Measurements from ENCODE around the gene DDX41. TPM values are rescaled to one million over a fixed set of nuclear protein-coding genes. Genes with fewer than 3 reads are reported as not detected.

DDX41 gene
- total and polyA plus RNA-seq, 10 of the 15 experiments (the other 5 are each of a cell fraction or from before 2014, with no cell fraction given), result 32.7 to 215 (median 93.6) TPM

DNA sequence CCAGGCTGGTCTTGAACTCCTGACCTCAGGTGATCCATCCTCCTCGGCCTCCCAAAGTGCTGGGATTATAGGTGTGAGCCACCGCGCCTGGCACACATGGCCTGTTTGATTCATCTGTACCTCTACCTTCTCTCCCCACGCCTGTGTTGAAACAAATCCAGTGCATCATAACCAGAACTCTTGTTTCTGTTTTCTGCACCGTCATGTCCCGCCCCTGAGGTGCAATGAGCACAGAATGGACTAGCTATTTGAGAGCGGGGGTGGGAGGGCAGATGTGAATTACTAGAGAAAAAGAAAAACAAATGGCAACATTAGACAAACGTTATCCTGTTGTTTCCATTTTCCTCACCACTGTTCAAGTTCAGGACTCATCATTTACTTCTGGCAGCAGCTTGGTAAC lies 48.3 kb upstream of the DDX41 start:
- no peaks in the 10 kb centered on the region; the same call in 2 of the 3 replicates for H3K9me3 ChIP-seq (replicated peaks; ENCODE audit: control insufficient read depth, insufficient read depth, low read length)
- no peak overlapping the region for H3K4me3 ChIP-seq
- WGBS (ENCODE audit: insufficient coverage, insufficient replicate concordance, low lambda C conversion rate, missing lambda C conversion rate), result 33% methylated on average over 8 of the region's 8 CpGs
- ChIA-PET CTCF (interaction anchor here (0.6 kb wide), 1 partner anchor 545 kb away, joined by 3 read pairs; no protein-coding TSS in a partner anchor), SMC1A (ENCODE audit: uncharacterized antibody, unreplicated experiment) (interaction anchor here (0.6 kb wide), 1 partner anchor 527 kb away, joined by 3 read pairs; no protein-coding TSS in a partner anchor), POLR2A (interaction anchor here (0.7 kb wide), 1 partner anchor 21 kb away, joined by 8 read pairs; no protein-coding TSS in a partner anchor), RAD21 (ENCODE audit: unreplicated experiment) (no interaction called here)
- FAIRE-seq (no peak), ATAC-seq (no peak), DNase-seq (ENCODE audit: low read depth, low spot score) (no peak)
- H3K9ac ChIP-seq (ENCODE audit: control insufficient read depth, insufficient read depth, low read length), result no peak overlapping the region
- no peaks in the 10 kb centered on the region for H3K36me3 ChIP-seq (ENCODE audit: control insufficient read depth in 2 of 2, insufficient read depth in 2 of 2, low read length in 1 of 2)
- in situ Hi-C loops (cut with MboI) (no loop called here), intact Hi-C loops (cut with micrococcal nuclease; ENCODE audit: unreplicated experiment) (no loop called here)
- no peak overlapping the region for H3K4me2 ChIP-seq (ENCODE audit: control insufficient read depth, insufficient read depth)
- no peaks in the 10 kb centered on the region for H3K79me2 ChIP-seq (ENCODE audit: control insufficient read depth, insufficient read depth, low read length)
- BruUV-seq (replicated peaks), result no TSS peak
- no peaks in the 10 kb centered on the region for H4K20me1 ChIP-seq (ENCODE audit: control insufficient read depth, insufficient read depth)
- H2AFZ ChIP-seq (ENCODE audit: control insufficient read depth, low read depth, low read length), result no peak overlapping the region
- no peaks in the 10 kb centered on the region for H3K27me3 ChIP-seq (replicated peaks in 1 of 2; ENCODE audit: control insufficient read depth in 2 of 2, insufficient read depth in 2 of 2, low read length in 1 of 2)
- no peak overlapping the region for H3K27ac ChIP-seq (ENCODE audit: control insufficient read depth, insufficient read depth)
- no peaks in the 10 kb centered on the region for H3K4me1 ChIP-seq (ENCODE audit: control insufficient read depth, insufficient read depth, low read length)
- TF ChIP-seq YY1 (IDR thresholded peaks at IDR 0.05; ENCODE audit: low read depth, low read length), result no peak
- TF ChIP-seq EED (IDR thresholded peaks at IDR 0.05; ENCODE audit: low read depth), result no peak
- no peak for TF ChIP-seq NFXL1 (IDR thresholded peaks at IDR 0.05; ENCODE audit: borderline replicate concordance)
- no peak for TF ChIP-seq CREB1 (IDR thresholded peaks at IDR 0.05; ENCODE audit: low read depth)
- TF ChIP-seq JUND (IDR thresholded peaks at IDR 0.05; ENCODE audit: low read depth, low read length), result no peak
- no peak for TF ChIP-seq RCOR1 (conservative IDR thresholded peaks at IDR 0.05; ENCODE audit: low read depth, low read length)
- TF ChIP-seq NR2F1 (conservative IDR thresholded peaks at IDR 0.05), result no peak
- TF ChIP-seq CHD2 (IDR thresholded peaks at IDR 0.05; ENCODE audit: borderline replicate concordance, low read depth, low read length), result no peak
- TF ChIP-seq, protein P1, sequence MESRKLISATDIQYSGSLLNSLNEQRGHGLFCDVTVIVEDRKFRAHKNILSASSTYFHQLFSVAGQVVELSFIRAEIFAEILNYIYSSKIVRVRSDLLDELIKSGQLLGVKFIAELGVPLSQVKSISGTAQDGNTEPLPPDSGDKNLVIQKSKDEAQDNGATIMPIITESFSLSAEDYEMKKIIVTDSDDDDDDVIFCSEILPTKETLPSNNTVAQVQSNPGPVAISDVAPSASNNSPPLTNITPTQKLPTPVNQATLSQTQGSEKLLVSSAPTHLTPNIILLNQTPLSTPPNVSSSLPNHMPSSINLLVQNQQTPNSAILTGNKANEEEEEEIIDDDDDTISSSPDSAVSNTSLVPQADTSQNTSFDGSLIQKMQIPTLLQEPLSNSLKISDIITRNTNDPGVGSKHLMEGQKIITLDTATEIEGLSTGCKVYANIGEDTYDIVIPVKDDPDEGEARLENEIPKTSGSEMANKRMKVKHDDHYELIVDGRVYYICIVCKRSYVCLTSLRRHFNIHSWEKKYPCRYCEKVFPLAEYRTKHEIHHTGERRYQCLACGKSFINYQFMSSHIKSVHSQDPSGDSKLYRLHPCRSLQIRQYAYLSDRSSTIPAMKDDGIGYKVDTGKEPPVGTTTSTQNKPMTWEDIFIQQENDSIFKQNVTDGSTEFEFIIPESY (IDR thresholded peaks at IDR 0.05), result no peak
- no peak for TF ChIP-seq WRNIP1 (IDR thresholded peaks at IDR 0.05; ENCODE audit: borderline replicate concordance, low read depth, low read length)
- no peak for TF ChIP-seq RAD51 (IDR thresholded peaks at IDR 0.05)
- TF ChIP-seq HDGF (IDR thresholded peaks at IDR 0.05), result no peak
- TF ChIP-seq, protein P2, sequence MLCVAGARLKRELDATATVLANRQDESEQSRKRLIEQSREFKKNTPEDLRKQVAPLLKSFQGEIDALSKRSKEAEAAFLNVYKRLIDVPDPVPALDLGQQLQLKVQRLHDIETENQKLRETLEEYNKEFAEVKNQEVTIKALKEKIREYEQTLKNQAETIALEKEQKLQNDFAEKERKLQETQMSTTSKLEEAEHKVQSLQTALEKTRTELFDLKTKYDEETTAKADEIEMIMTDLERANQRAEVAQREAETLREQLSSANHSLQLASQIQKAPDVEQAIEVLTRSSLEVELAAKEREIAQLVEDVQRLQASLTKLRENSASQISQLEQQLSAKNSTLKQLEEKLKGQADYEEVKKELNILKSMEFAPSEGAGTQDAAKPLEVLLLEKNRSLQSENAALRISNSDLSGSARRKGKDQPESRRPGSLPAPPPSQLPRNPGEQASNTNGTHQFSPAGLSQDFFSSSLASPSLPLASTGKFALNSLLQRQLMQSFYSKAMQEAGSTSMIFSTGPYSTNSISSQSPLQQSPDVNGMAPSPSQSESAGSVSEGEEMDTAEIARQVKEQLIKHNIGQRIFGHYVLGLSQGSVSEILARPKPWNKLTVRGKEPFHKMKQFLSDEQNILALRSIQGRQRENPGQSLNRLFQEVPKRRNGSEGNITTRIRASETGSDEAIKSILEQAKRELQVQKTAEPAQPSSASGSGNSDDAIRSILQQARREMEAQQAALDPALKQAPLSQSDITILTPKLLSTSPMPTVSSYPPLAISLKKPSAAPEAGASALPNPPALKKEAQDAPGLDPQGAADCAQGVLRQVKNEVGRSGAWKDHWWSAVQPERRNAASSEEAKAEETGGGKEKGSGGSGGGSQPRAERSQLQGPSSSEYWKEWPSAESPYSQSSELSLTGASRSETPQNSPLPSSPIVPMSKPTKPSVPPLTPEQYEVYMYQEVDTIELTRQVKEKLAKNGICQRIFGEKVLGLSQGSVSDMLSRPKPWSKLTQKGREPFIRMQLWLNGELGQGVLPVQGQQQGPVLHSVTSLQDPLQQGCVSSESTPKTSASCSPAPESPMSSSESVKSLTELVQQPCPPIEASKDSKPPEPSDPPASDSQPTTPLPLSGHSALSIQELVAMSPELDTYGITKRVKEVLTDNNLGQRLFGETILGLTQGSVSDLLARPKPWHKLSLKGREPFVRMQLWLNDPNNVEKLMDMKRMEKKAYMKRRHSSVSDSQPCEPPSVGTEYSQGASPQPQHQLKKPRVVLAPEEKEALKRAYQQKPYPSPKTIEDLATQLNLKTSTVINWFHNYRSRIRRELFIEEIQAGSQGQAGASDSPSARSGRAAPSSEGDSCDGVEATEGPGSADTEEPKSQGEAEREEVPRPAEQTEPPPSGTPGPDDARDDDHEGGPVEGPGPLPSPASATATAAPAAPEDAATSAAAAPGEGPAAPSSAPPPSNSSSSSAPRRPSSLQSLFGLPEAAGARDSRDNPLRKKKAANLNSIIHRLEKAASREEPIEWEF (IDR thresholded peaks at IDR 0.05; ENCODE audit: insufficient replicate concordance, low read depth, low read length), result no peak
- TF ChIP-seq, protein P3, sequence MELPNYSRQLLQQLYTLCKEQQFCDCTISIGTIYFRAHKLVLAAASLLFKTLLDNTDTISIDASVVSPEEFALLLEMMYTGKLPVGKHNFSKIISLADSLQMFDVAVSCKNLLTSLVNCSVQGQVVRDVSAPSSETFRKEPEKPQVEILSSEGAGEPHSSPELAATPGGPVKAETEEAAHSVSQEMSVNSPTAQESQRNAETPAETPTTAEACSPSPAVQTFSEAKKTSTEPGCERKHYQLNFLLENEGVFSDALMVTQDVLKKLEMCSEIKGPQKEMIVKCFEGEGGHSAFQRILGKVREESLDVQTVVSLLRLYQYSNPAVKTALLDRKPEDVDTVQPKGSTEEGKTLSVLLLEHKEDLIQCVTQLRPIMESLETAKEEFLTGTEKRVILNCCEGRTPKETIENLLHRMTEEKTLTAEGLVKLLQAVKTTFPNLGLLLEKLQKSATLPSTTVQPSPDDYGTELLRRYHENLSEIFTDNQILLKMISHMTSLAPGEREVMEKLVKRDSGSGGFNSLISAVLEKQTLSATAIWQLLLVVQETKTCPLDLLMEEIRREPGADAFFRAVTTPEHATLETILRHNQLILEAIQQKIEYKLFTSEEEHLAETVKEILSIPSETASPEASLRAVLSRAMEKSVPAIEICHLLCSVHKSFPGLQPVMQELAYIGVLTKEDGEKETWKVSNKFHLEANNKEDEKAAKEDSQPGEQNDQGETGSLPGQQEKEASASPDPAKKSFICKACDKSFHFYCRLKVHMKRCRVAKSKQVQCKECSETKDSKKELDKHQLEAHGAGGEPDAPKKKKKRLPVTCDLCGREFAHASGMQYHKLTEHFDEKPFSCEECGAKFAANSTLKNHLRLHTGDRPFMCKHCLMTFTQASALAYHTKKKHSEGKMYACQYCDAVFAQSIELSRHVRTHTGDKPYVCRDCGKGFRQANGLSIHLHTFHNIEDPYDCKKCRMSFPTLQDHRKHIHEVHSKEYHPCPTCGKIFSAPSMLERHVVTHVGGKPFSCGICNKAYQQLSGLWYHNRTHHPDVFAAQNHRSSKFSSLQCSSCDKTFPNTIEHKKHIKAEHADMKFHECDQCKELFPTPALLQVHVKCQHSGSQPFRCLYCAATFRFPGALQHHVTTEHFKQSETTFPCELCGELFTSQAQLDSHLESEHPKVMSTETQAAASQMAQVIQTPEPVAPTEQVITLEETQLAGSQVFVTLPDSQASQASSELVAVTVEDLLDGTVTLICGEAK (IDR thresholded peaks at IDR 0.05; ENCODE audit: borderline replicate concordance), result no peak
- TF ChIP-seq ZZZ3 (IDR thresholded peaks at IDR 0.05; ENCODE audit: control insufficient read depth, insufficient read length, low read depth), result no peak

All from GM12878 (cell line).